A673 (cell line): Measurements from ENCODE around the gene ARHGEF28. TPM values are rescaled to one million over a fixed set of nuclear protein-coding genes. Genes with fewer than 3 reads are reported as not detected.

ENCODE experiments used
- BruUV-seq: library from RNA; stranded (reverse); fragments of 400-500 nt; replicated peaks from 2 replicates; lab custom pipeline; 2021; lab: Mats Ljungman, UMichigan
- CTCF ChIA-PET: fragments of 300-600 bp; sonication (Branson Sonifier 250); formaldehyde crosslinking; loops from one replicate; lab custom pipeline; 2022; ENCODE audit warnings: antibody characterized with exemption; lab: Charles Lee
- POLR2A ChIA-PET: fragments of 300-600 bp; sonication (Branson Sonifier 250); formaldehyde crosslinking; loops from one replicate; lab custom pipeline; 2022; ENCODE audit warnings: antibody characterized with exemption; ENCODE audit not compliant: low non-redundant PET; lab: Charles Lee
- DNase-seq: peaks from one replicate; pipeline ENCODE4 v3.0.0-alpha.2; 2015; ENCODE audit warnings: low spot score
- H3K27ac ChIP-seq: fragments of 200-600 bp; sonication (generic); 2 replicates; pipeline ENCODE4 v1.5.1; 2016; ENCODE audit warnings: mixed run types, low read depth, mild to moderate bottlenecking, mixed read lengths, antibody characterized with exemption, low read length; ENCODE audit not compliant: poor library complexity, severe bottlenecking
- H3K27me3 ChIP-seq: fragments of 200-600 bp; sonication (generic); replicated peaks from 2 replicates; pipeline ENCODE4 v1.6.1; 2017; ENCODE audit warnings: mixed run types, low read depth, mild to moderate bottlenecking, mixed read lengths, antibody characterized with exemption, low read length; ENCODE audit not compliant: insufficient read depth, poor library complexity
- H3K36me3 ChIP-seq: fragments of 200-600 bp; sonication (generic); 2 replicates; pipeline ENCODE4 v1.6.1; 2016; ENCODE audit warnings: mixed run types, mild to moderate bottlenecking, mixed read lengths, antibody characterized with exemption, low read length; ENCODE audit not compliant: insufficient read depth, poor library complexity, severe bottlenecking
- H3K4me1 ChIP-seq: fragments of 200-600 bp; sonication (generic); 2 replicates; pipeline ENCODE4 v1.6.1; 2017; ENCODE audit warnings: mixed run types, mild to moderate bottlenecking, mixed read lengths, antibody characterized with exemption, low read length; ENCODE audit not compliant: insufficient read depth, poor library complexity, severe bottlenecking
- H3K4me3 ChIP-seq: fragments of 200-600 bp; sonication (generic); 2 replicates; pipeline ENCODE4 v1.5.1; 2016; ENCODE audit warnings: low read depth, mixed run types, mild to moderate bottlenecking, mixed read lengths, low read length; ENCODE audit not compliant: poor library complexity, severe bottlenecking
- H3K9me3 ChIP-seq: fragments of 200-600 bp; sonication (generic); 2 replicates; pipeline ENCODE4 v1.6.1; 2016; ENCODE audit warnings: mixed run types, low read depth, mild to moderate bottlenecking, mixed read lengths, antibody characterized with exemption, low read length; ENCODE audit not compliant: poor library complexity, severe bottlenecking
- EZH2 ChIP-seq: fragments of 200-600 bp; sonication (generic); IDR thresholded peaks from 2 replicates; pipeline ENCODE4 v1.6.1; 2017; ENCODE audit warnings: borderline replicate concordance, low read depth, mild to moderate bottlenecking, mixed read lengths, antibody characterized with exemption, low read length; ENCODE audit not compliant: poor library complexity, severe bottlenecking
- intact Hi-C: fragments of 100-400 bp; cut with micrococcal nuclease; formaldehyde crosslinking; loops from one replicate; pipeline ENCODE4 v1.10.0; 2022; ENCODE audit not compliant: unreplicated experiment
- total RNA-seq: library from RNA; stranded (reverse); gene quantifications from 2 replicates; pipeline ENCODE4 v1.2.3, GENCODE V29; 2021
- TF ChIP-seq, protein P1 (sequence below): fragments of 300-800, 200-600 bp; sonication (generic); conservative IDR thresholded peaks from 2 replicates; pipeline ENCODE4 v1.5.1; 2017; ENCODE audit warnings: low read depth, mild to moderate bottlenecking, antibody characterized with exemption, low read length, moderate library complexity, mixed read lengths

The ARHGEF28 gene
- total RNA-seq, 1 experiment from 2014 or later = 3.4 TPM

- ChIA-PET POLR2A (no interaction called here), CTCF (no interaction called here)
- no peak for DNase-seq
- H3K4me3 ChIP-seq = no peak overlapping the region
- H3K9me3 ChIP-seq = no peaks in the 10 kb centered on the region
- no peak overlapping the region for H3K27ac ChIP-seq
- H3K4me1 ChIP-seq = no peaks in the 10 kb centered on the region
- intact Hi-C loops = no loop called here
- no peaks in the 10 kb centered on the region for H3K36me3 ChIP-seq
- no TSS peak for BruUV-seq
- TF ChIP-seq EZH2 = no peak
- TF ChIP-seq, protein P1, sequence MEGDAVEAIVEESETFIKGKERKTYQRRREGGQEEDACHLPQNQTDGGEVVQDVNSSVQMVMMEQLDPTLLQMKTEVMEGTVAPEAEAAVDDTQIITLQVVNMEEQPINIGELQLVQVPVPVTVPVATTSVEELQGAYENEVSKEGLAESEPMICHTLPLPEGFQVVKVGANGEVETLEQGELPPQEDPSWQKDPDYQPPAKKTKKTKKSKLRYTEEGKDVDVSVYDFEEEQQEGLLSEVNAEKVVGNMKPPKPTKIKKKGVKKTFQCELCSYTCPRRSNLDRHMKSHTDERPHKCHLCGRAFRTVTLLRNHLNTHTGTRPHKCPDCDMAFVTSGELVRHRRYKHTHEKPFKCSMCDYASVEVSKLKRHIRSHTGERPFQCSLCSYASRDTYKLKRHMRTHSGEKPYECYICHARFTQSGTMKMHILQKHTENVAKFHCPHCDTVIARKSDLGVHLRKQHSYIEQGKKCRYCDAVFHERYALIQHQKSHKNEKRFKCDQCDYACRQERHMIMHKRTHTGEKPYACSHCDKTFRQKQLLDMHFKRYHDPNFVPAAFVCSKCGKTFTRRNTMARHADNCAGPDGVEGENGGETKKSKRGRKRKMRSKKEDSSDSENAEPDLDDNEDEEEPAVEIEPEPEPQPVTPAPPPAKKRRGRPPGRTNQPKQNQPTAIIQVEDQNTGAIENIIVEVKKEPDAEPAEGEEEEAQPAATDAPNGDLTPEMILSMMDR = no peak
- H3K27me3 ChIP-seq = peaks cover 26% of the 10 kb centered on the region
Measured at GRCh38 chr5:73975845-73976244, 349.8 kb downstream of the ARHGEF28 start.

- ChIA-PET CTCF (no interaction called here), POLR2A (interaction anchor here (0.8 kb wide), 1 partner anchor 123 kb away, joined by 4 read pairs; no protein-coding TSS in a partner anchor)
- intact Hi-C loops = no loop called here
- Histone ChIP-seq H3K36me3 (no peaks in the 10 kb centered on the region), H3K9me3 (no peaks in the 10 kb centered on the region), H3K4me1 (no peaks in the 10 kb centered on the region), H3K4me3 (no peak overlapping the region), H3K27ac (no peak overlapping the region), H3K27me3 (peaks cover 30% of the 10 kb centered on the region)
- no peak for DNase-seq
- no TSS peak for BruUV-seq
- TF ChIP-seq, protein P1 = no peak
- TF ChIP-seq EZH2 = no peak
Measured at GRCh38 chr5:73977146-73977545, 351.1 kb downstream of the ARHGEF28 start.

DNA sequence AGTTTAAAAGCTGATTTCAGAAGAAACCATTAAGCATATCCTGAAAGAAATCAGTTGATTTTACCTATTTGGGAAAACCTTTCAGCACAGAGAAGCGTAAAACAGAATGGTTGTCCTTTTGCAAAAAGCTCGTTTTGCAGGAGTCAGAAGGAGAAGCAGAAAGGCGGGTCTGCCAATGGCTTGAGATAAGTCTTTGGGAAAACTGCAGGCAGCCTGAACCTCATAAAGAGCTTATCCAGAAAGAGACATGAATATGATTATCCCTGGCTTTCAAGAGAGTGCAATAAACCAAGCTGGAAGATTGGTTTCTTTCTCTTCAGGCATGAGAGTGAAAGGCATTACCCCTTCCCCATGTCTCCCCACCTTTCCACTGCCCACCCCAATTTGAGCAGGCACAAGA, 353.3 kb downstream of the ARHGEF28 start:
- Histone ChIP-seq H3K27me3 (peaks cover 50% of the 10 kb centered on the region), H3K36me3 (no peaks in the 10 kb centered on the region), H3K27ac (no peak overlapping the region), H3K9me3 (no peaks in the 10 kb centered on the region), H3K4me1 (no peaks in the 10 kb centered on the region), H3K4me3 (no peak overlapping the region)
- POLR2A ChIA-PET = no interaction called here
- BruUV-seq = no TSS peak
- CTCF ChIA-PET = no interaction called here
- no peak for TF ChIP-seq EZH2
- DNase-seq = no peak
- intact Hi-C loops = no loop called here

DNA sequence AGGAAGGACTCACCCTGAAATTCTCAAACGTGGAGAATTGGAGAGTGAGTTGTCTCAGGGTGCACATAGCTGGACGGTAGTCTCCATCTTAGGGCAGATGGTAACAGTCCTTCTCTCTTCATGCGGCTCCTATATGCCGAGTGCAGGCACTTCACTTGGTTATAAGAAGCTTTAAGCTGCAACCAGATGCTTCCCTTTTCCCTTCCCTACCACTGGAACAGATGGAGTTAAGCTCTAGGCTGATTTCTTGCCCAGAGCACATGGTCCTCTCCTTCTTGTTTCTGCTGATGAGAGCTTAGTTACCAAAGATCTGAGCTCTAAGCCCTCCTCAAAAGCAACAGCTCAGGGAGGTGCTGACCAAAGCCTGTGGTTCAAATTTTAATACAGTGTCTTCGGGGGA, 355.7 kb downstream of the ARHGEF28 start:
- Histone ChIP-seq H3K36me3 (no peaks in the 10 kb centered on the region), H3K27me3 (peaks cover 73% of the 10 kb centered on the region), H3K27ac (no peak overlapping the region), H3K9me3 (no peaks in the 10 kb centered on the region), H3K4me1 (no peaks in the 10 kb centered on the region), H3K4me3 (no peak overlapping the region)
- no peak for DNase-seq
- no peak for TF ChIP-seq EZH2
- TF ChIP-seq, protein P1 = no peak
- intact Hi-C loops = no loop called here
- BruUV-seq = no TSS peak
- ChIA-PET POLR2A (no interaction called here), CTCF (no interaction called here)
